SU-DHL-6 (cell line): ENCODE measurements around the gene OR51G2.

Experiments
- H2AFZ ChIP-seq: fragments of 200-600 bp; sonication (generic); 2 replicates; pipeline ENCODE4 v1.6.1; 2014; ENCODE audit warnings: low read depth, mild to moderate bottlenecking, moderate library complexity, mixed read lengths, antibody characterized with exemption, low read length; ENCODE audit not compliant: severe bottlenecking
- H3F3A ChIP-seq: fragments of 200-600 bp; shearing (Covaris generic); 2 replicates; pipeline ENCODE4 v1.6.0; 2016; ENCODE audit warnings: antibody characterized with exemption, mild to moderate bottlenecking; ENCODE audit not compliant: insufficient read depth
- H3K27ac ChIP-seq: fragments of 200-600 bp; sonication (generic); 2 replicates; pipeline ENCODE4 v1.5.1; 2016; ENCODE audit warnings: low read depth, mild to moderate bottlenecking, low read length, moderate library complexity, mixed read lengths
- H3K27me3 ChIP-seq: fragments of 200-600 bp; sonication (generic), shearing (Covaris generic); 2 replicates; pipeline ENCODE4 v1.6.0; 2014; ENCODE audit warnings: mild to moderate bottlenecking, low read length
- H3K36me3 ChIP-seq: fragments of 200-600 bp; sonication (generic); 2 replicates; pipeline ENCODE4 v1.6.1; 2014; ENCODE audit warnings: mild to moderate bottlenecking, low read length, mixed read lengths
- H3K4me2 ChIP-seq: fragments of 300-600, 200-600 bp; shearing (Covaris generic), sonication (generic); 2 replicates; pipeline ENCODE4 v1.6.0; 2014; ENCODE audit warnings: low read length, low read depth, mild to moderate bottlenecking; ENCODE audit not compliant: poor library complexity, severe bottlenecking
- H3K4me3 ChIP-seq: fragments of 200-600 bp; sonication (generic); 2 replicates; pipeline ENCODE4 v1.5.1; 2014; ENCODE audit warnings: antibody characterized with exemption, low read length, mild to moderate bottlenecking, mixed read lengths; ENCODE audit not compliant: insufficient read depth, poor library complexity, severe bottlenecking
- H3K79me2 ChIP-seq: fragments of 200-600 bp; sonication (generic); 2 replicates; pipeline ENCODE4 v1.6.1; 2014; ENCODE audit warnings: mild to moderate bottlenecking, low read length, moderate library complexity; ENCODE audit not compliant: insufficient read depth
- H3K9ac ChIP-seq: fragments of 200-600 bp; sonication (generic); 2 replicates; pipeline ENCODE4 v1.7.0; 2014; ENCODE audit warnings: mild to moderate bottlenecking, low read length
- H3K9me2 ChIP-seq: fragments of 200-600 bp; sonication (generic); replicated peaks from 2 replicates; pipeline ENCODE4 v1.6.1; 2014; ENCODE audit warnings: low read length; ENCODE audit not compliant: insufficient read depth
- H3K9me3 ChIP-seq: fragments of 200-600 bp; sonication (generic); 2 replicates; pipeline ENCODE4 v1.6.1; 2014; ENCODE audit warnings: low read length, mixed read lengths; ENCODE audit not compliant: insufficient read depth
- H4K20me1 ChIP-seq: fragments of 200-600 bp; sonication (generic); 2 replicates; pipeline ENCODE4 v1.6.1; 2014; ENCODE audit warnings: low read depth, mild to moderate bottlenecking, antibody characterized with exemption, low read length, moderate library complexity, mixed read lengths
- CTCF ChIP-seq: fragments of 200-600 bp; sonication (generic); IDR thresholded peaks from one replicate; pipeline ENCODE4 v1.5.1; 2017; ENCODE audit warnings: antibody characterized with exemption, mild to moderate bottlenecking, low read length, moderate library complexity; ENCODE audit not compliant: insufficient read depth, poor library complexity, severe bottlenecking
- EZH2phosphoT487 ChIP-seq: fragments of 200-600 bp; sonication (generic), shearing (Covaris generic); conservative IDR thresholded peaks from 2 replicates; pipeline ENCODE4 v1.6.1; 2018; ENCODE audit warnings: mild to moderate bottlenecking, antibody characterized with exemption, low read length, moderate library complexity, mixed read lengths

OR51G2 gene

GRCh38 chr11:4932751-4933150 is 13.6 kb upstream of the OR51G2 start:
- TF ChIP-seq EZH2phosphoT487 (no peak), CTCF (no peak)

GRCh38 chr11:4926608-4927007 is 7.5 kb upstream of the OR51G2 start:
- Histone ChIP-seq H3K27me3 (no peaks in the 10 kb centered on the region; the same call in 1 of the 2 replicates), H3K36me3 (no peaks in the 10 kb centered on the region), H3K79me2 (no peaks in the 10 kb centered on the region), H3K9me3 (no peaks in the 10 kb centered on the region), H2AFZ (no peak overlapping the region), H3K27ac (no peak overlapping the region), H3K4me2 (no peak overlapping the region), H3K9me2 (no peaks in the 10 kb centered on the region), H3K4me3 (no peak overlapping the region), H3F3A (no peaks in the 10 kb centered on the region), H3K9ac (no peak overlapping the region), H4K20me1 (no peaks in the 10 kb centered on the region)
- TF ChIP-seq EZH2phosphoT487: no peak
- TF ChIP-seq CTCF: no peak

More at GRCh38 chr11:4932751-4933150, 13.6 kb upstream of the OR51G2 start:
- Histone ChIP-seq H3K36me3 (no peaks in the 10 kb centered on the region), H3K4me2 (no peak overlapping the region), H3K9me2 (no peaks in the 10 kb centered on the region), H3K27ac (no peak overlapping the region), H4K20me1 (no peaks in the 10 kb centered on the region), H3F3A (no peaks in the 10 kb centered on the region), H3K4me3 (no peak overlapping the region), H3K9me3 (no peaks in the 10 kb centered on the region), H3K27me3 (no peaks in the 10 kb centered on the region; the same call in 1 of the 2 replicates), H2AFZ (no peak overlapping the region), H3K79me2 (no peaks in the 10 kb centered on the region), H3K9ac (no peak overlapping the region)

GRCh38 chr11:4924239-4924638 is 5.1 kb upstream of the OR51G2 start, which contains the start of gene OR51G1:
OR51G1 (minus strand) TSS chr11:4924339; CDS start chr11:4924339, 0 bp downstream.
- no peaks in the 10 kb centered on the region for H3K36me3 ChIP-seq
- H3K27ac ChIP-seq: no peak within 1 kb of the TSS
- no peaks in the 10 kb centered on the region for H4K20me1 ChIP-seq
- no peaks in the 10 kb centered on the region for H3K79me2 ChIP-seq
- no peak within 1 kb of the TSS for H3K4me2 ChIP-seq
- H3K9me2 ChIP-seq: no peaks in the 10 kb centered on the region
- H3F3A ChIP-seq: no peaks in the 10 kb centered on the region
- no peak within 1 kb of the TSS for H3K4me3 ChIP-seq
- TF ChIP-seq CTCF (no peak), EZH2phosphoT487 (no peak)
- H3K9me3 ChIP-seq: no peaks in the 10 kb centered on the region
- H3K9ac ChIP-seq: no peak within 1 kb of the TSS
- no peak within 1 kb of the TSS for H2AFZ ChIP-seq
- no peaks in the 10 kb centered on the region for H3K27me3 ChIP-seq
